IMR-90 (cell line): ENCODE measurements around the gene NUMA1. TPM values are rescaled to one million over a fixed set of nuclear protein-coding genes. Genes with fewer than 3 reads are reported as not detected.
A peak's percentile ranks its signal among the peaks of the same experiment; 100 is the strongest.

Source experiments
- ATAC-seq: fragments of 200-7000 bp; cut with Tn5 transposase; 2 replicates; pipeline ENCODE4 v1.9.1; 2020; ENCODE audit warnings: low read depth, mild to moderate bottlenecking, moderate library complexity
- BruUV-seq: library from RNA; stranded (reverse); fragments of 400-500 nt; replicated peaks from 2 replicates; lab custom pipeline; 2021; lab: Mats Ljungman, UMichigan
- CTCF ChIA-PET: fragments of 300-600 bp; formaldehyde crosslinking; extraction: SDS; loops from one replicate; lab custom pipeline; 2021; ENCODE audit warnings: antibody characterized with exemption; lab: Yijun Ruan, JAX
- POLR2A ChIA-PET: fragments of 300-600 bp; sonication (Branson Sonifier 250); formaldehyde crosslinking; loops from one replicate; lab custom pipeline; 2022; ENCODE audit warnings: antibody characterized with exemption; ENCODE audit not compliant: unreplicated experiment; lab: Charles Lee
- DNase-seq: peaks from one replicate; pipeline ENCODE4 v3.0.0; 2013
- H2AFZ ChIP-seq: replicated peaks from 2 replicates; pipeline ENCODE3; 2013; ENCODE audit warnings: low read length, mild to moderate bottlenecking; ENCODE audit not compliant: poor library complexity
- H2AK5ac ChIP-seq: 2 replicates; pipeline ENCODE4 v1.6.1; 2013; ENCODE audit warnings: low read depth, low read length, inconsistent platforms
- H2AK9ac ChIP-seq: replicated peaks from 2 replicates; pipeline ENCODE3; 2013; ENCODE audit warnings: mild to moderate bottlenecking, low read depth, low read length, moderate library complexity; ENCODE audit not compliant: poor library complexity
- H2BK120ac ChIP-seq: 2 replicates; pipeline ENCODE4 v1.6.1; 2013; ENCODE audit warnings: low read depth, low read length, inconsistent platforms
- H2BK15ac ChIP-seq: 3 replicates; pipeline ENCODE4 v1.6.1; 2013; ENCODE audit warnings: low read depth, low read length, inconsistent platforms
- H2BK20ac ChIP-seq: 2 replicates; pipeline ENCODE4 v1.6.1; 2013; ENCODE audit warnings: low read depth, mild to moderate bottlenecking, inconsistent platforms, low read length, moderate library complexity
- H2BK5ac ChIP-seq: 2 replicates; pipeline ENCODE4 v1.6.1; 2013; ENCODE audit warnings: mild to moderate bottlenecking, low read depth, low read length, inconsistent platforms; ENCODE audit not compliant: poor library complexity, severe bottlenecking
- H3K14ac ChIP-seq: replicated peaks from 2 replicates; pipeline ENCODE4 v1.6.1; 2013; ENCODE audit warnings: low read depth, low read length, inconsistent platforms
- H3K18ac ChIP-seq: 2 replicates; pipeline ENCODE4 v1.6.1; 2013; ENCODE audit warnings: low read depth, low read length, control low read depth
- H3K23ac ChIP-seq: 2 replicates; pipeline ENCODE4 v1.6.1; 2013; ENCODE audit warnings: low read depth, low read length, inconsistent platforms
- H3K27ac ChIP-seq: 2 replicates; pipeline ENCODE4 v1.5.1; 2013; ENCODE audit warnings: mild to moderate bottlenecking, control low read depth, low read length; ENCODE audit not compliant: insufficient read depth
- H3K27me3 ChIP-seq: 2 replicates; pipeline ENCODE4 v1.6.1; 2013; ENCODE audit warnings: low read length; ENCODE audit not compliant: control insufficient read depth, insufficient read depth
- H3K36me3 ChIP-seq: 2 replicates; pipeline ENCODE4 v1.6.1; 2013; ENCODE audit warnings: low read length, mixed read lengths; ENCODE audit not compliant: control insufficient read depth, insufficient read depth
- H3K4ac ChIP-seq: 2 replicates; pipeline ENCODE4 v1.6.1; 2013; ENCODE audit warnings: low read depth, low read length, inconsistent platforms
- H3K4me1 ChIP-seq: 2 replicates; pipeline ENCODE4 v1.6.1; 2013; ENCODE audit warnings: low read length, mixed read lengths; ENCODE audit not compliant: control insufficient read depth, insufficient read depth
- H3K4me2 ChIP-seq: 2 replicates; pipeline ENCODE4 v1.6.1; 2013; ENCODE audit warnings: low read depth, mild to moderate bottlenecking, control low read depth, low read length, moderate library complexity
- H3K4me3 ChIP-seq: 2 replicates; pipeline ENCODE4 v1.5.1; 2013; ENCODE audit warnings: low read depth, mild to moderate bottlenecking, control low read depth, low read length, moderate library complexity; ENCODE audit not compliant: insufficient read depth
- H3K56ac ChIP-seq: 2 replicates; pipeline ENCODE4 v1.6.1; 2013; ENCODE audit warnings: low read length, inconsistent platforms; ENCODE audit not compliant: insufficient read depth; ENCODE audit errors: extremely low read depth
- H3K79me1 ChIP-seq, 2 experiments: 2 replicates each; pipeline ENCODE4 v1.6.1; 2013; ENCODE audit warnings: low read length in 2 of 2, inconsistent platforms in 1 of 2, low read depth in 1 of 2
- H3K9ac ChIP-seq: 2 replicates; pipeline ENCODE4 v1.6.1; 2013; ENCODE audit warnings: low read depth, low read length, control low read depth
- H3K9me1 ChIP-seq: 2 replicates; pipeline ENCODE4 v1.6.1; 2013; ENCODE audit warnings: low read length, inconsistent platforms; ENCODE audit not compliant: insufficient read depth
- H3K9me3 ChIP-seq: 2 replicates; pipeline ENCODE4 v1.6.1; 2013; ENCODE audit warnings: low read length; ENCODE audit not compliant: control insufficient read depth, insufficient read depth
- H4K20me1 ChIP-seq: 2 replicates; pipeline ENCODE4 v1.6.1; 2013; ENCODE audit warnings: low read length, inconsistent platforms; ENCODE audit not compliant: insufficient read depth
- H4K5ac ChIP-seq: 2 replicates; pipeline ENCODE4 v1.6.1; 2013; ENCODE audit warnings: mild to moderate bottlenecking, low read depth, low read length, control low read depth
- H4K8ac ChIP-seq, 2 experiments: 2 replicates each; pipeline ENCODE4 v1.6.1; 2013; ENCODE audit warnings: low read depth in 2 of 2, low read length in 2 of 2, control low read depth in 1 of 2, inconsistent platforms in 1 of 2
- H4K91ac ChIP-seq: 2 replicates; pipeline ENCODE4 v1.6.1; 2013; ENCODE audit warnings: low read depth, low read length, inconsistent platforms; ENCODE audit not compliant: insufficient read depth
- CEBPB ChIP-seq: IDR thresholded peaks from 2 replicates; pipeline ENCODE4 v1.6.1; 2012; ENCODE audit warnings: low read depth, low read length, improper control_type of control experiment
- CHD1 ChIP-seq: IDR thresholded peaks from 2 replicates; pipeline ENCODE4 v1.6.1; 2012; ENCODE audit warnings: low read depth, low read length, improper control_type of control experiment
- CTCF ChIP-seq: conservative IDR thresholded peaks from 2 replicates; pipeline ENCODE4 v1.5.1; 2012; ENCODE audit warnings: mild to moderate bottlenecking, low read depth, low read length, improper control_type of control experiment
- ELK1 ChIP-seq: fragments of 150-350 bp; IDR thresholded peaks from 2 replicates; pipeline ENCODE4 v1.6.1; 2016; ENCODE audit warnings: low read depth, mild to moderate bottlenecking, low read length, moderate library complexity, borderline replicate concordance
- FOS ChIP-seq: fragments of 150-350 bp; IDR thresholded peaks from 2 replicates; pipeline ENCODE4 v1.6.1; 2016; ENCODE audit warnings: low read depth, low read length
- MAZ ChIP-seq: IDR thresholded peaks from 2 replicates; pipeline ENCODE4 v1.6.1; 2012; ENCODE audit warnings: low read depth, mild to moderate bottlenecking, low read length, improper control_type of control experiment, moderate library complexity, borderline replicate concordance
- MXI1 ChIP-seq: IDR thresholded peaks from 2 replicates; pipeline ENCODE4 v1.6.1; 2012; ENCODE audit warnings: low read depth, mild to moderate bottlenecking, low read length, moderate library complexity, borderline replicate concordance
- NFE2L2 ChIP-seq: fragments of 150-350 bp; IDR thresholded peaks from 2 replicates; pipeline ENCODE4 v1.6.1; 2016; ENCODE audit warnings: low read depth, mild to moderate bottlenecking, low read length
- RAD21 ChIP-seq: IDR thresholded peaks from 2 replicates; pipeline ENCODE4 v1.6.1; 2012; ENCODE audit warnings: low read length, improper control_type of control experiment
- RCOR1 ChIP-seq: IDR thresholded peaks from 2 replicates; pipeline ENCODE4 v1.6.1; 2012; ENCODE audit warnings: mild to moderate bottlenecking, low read length, improper control_type of control experiment; ENCODE audit not compliant: insufficient replicate concordance
- RFX5 ChIP-seq: IDR thresholded peaks from 2 replicates; pipeline ENCODE4 v1.8.0; 2012; ENCODE audit warnings: low read depth, mild to moderate bottlenecking, low read length, moderate library complexity
- SMC3 ChIP-seq: fragments of 150-350 bp; IDR thresholded peaks from 2 replicates; pipeline ENCODE4 v1.6.1; 2016; ENCODE audit warnings: low read depth, mild to moderate bottlenecking, antibody characterized with exemption, low read length, moderate library complexity
- WGBS, 2 experiments: methylation state at CpG; one replicate each; pipeline versions ENCODE4 v1.1.5 to v1.1.7; 2013; ENCODE audit warnings: missing lambda C conversion rate in 2 of 2; ENCODE audit not compliant: insufficient read length in 1 of 2; ENCODE audit errors: extremely low coverage in 2 of 2; 5-methylcytosine and 5-hydroxymethylcytosine counted together
- dilution Hi-C: fragments of 300-500 bp; cut with HindIII; formaldehyde crosslinking; loops from one replicate; pipeline ENCODE4 v1.14.3; 2018; ENCODE audit warnings: low sequenced_read_pairs; ENCODE audit not compliant: unreplicated experiment
- in situ Hi-C: fragments of 300-500 bp; cut with MboI; formaldehyde crosslinking; loops from 3 replicates; pipeline ENCODE4 v1.14.3; 2019; ENCODE audit warnings: low sequenced_read_pairs, inconsistent platforms, mixed read lengths
- intact Hi-C: fragments of 100-400 bp; cut with micrococcal nuclease; formaldehyde crosslinking; loops from 2 replicates; pipeline ENCODE4 v1.10.0; 2022
- polyA plus RNA-seq, 3 experiments: library from polyadenylated mRNA; depleted of rRNA; stranded (reverse); fragments of >200 nt; gene quantifications; 2 replicates each; pipeline ENCODE4 v1.2.3, GENCODE V29; 2012; ENCODE audit warnings: low replicate concordance in 1 of 3
- total RNA-seq: library from RNA; depleted of rRNA; stranded (reverse); fragments of >200 nt; gene quantifications from 2 replicates; pipeline ENCODE4 v1.2.3, GENCODE V29; 2012
- TF ChIP-seq, protein P1 (sequence below): fragments of 150-350 bp; IDR thresholded peaks from 2 replicates; pipeline ENCODE4 v1.6.1; 2017; ENCODE audit warnings: mild to moderate bottlenecking, antibody characterized with exemption, low read length, low read depth

NUMA1 gene
- total and polyA plus RNA-seq, 2 of the 4 experiments (the other 2 are of a cell fraction), result 61.7 to 97.0 TPM

DNA sequence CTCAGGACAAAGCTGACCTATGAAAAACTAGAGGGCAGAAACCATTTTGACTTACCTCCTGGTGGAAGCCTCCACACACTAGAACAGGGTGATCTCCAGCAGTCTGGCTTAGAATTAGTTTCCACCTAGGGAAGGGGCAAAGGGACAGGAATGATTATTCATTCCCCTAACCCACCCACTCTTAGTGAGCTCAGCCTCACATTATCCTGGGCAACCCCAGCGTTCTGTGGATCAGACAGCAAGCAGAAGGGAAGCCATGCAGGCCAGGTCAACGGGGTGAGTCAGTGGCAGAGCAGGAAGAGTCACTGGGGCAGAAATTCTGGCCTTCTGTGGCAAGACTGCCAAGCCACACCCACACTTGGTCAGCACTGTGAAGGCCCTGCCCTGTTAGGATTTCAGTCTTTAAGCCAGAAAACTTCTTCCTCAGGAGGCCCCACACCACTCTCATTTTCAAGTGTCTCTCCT lies 10.5 kb downstream of the NUMA1 start:
- H3K4me1 ChIP-seq, result peaks cover 30% of the 10 kb centered on the region
- H3K4ac ChIP-seq, result peak overlapping the region; percentile 85
- no peaks in the 10 kb centered on the region; the same call in 1 of the 2 replicates for H3K36me3 ChIP-seq
- H3K18ac ChIP-seq, result peak overlapping the region; percentile 78
- BruUV-seq, result no TSS peak
- no peak for TF ChIP-seq CHD1
- TF ChIP-seq MXI1, result no peak
- TF ChIP-seq RAD21, result no peak
- TF ChIP-seq, protein P1, sequence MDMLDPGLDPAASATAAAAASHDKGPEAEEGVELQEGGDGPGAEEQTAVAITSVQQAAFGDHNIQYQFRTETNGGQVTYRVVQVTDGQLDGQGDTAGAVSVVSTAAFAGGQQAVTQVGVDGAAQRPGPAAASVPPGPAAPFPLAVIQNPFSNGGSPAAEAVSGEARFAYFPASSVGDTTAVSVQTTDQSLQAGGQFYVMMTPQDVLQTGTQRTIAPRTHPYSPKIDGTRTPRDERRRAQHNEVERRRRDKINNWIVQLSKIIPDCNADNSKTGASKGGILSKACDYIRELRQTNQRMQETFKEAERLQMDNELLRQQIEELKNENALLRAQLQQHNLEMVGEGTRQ, result no peak
- TF ChIP-seq MAZ, result no peak
- TF ChIP-seq NFE2L2, result no peak
- no peak for TF ChIP-seq CTCF
- no peak for TF ChIP-seq RCOR1
- no peak for TF ChIP-seq RFX5
- TF ChIP-seq CEBPB, result peak; percentile 57; the same call in 1 of the 2 replicates
- no peak for TF ChIP-seq SMC3
- TF ChIP-seq FOS, result peak; percentile 71
- no peak for TF ChIP-seq ELK1
- ChIA-PET POLR2A (no interaction called here), CTCF (interaction anchor here (2.0 kb wide), 1 partner anchor 45 kb away, joined by 7 read pairs; no protein-coding TSS in a partner anchor)
- H3K4me2 ChIP-seq, result peak overlapping the region; percentile 72
- intact Hi-C loops, result no loop called here
- peak overlapping the region; percentile 53 for H2AFZ ChIP-seq
- H3K79me1 ChIP-seq, result peaks cover 35 to 67% of the 10 kb centered on the region in 2 experiments
- H3K27ac ChIP-seq, result peak overlapping the region; percentile 73
- no peak overlapping the region for H3K4me3 ChIP-seq
- H3K23ac ChIP-seq, result peak overlapping the region; percentile 50; the same call in 1 of the 2 replicates
- peak overlapping the region; percentile 3 for H2AK9ac ChIP-seq
- H2AK5ac ChIP-seq, result peak overlapping the region; percentile 97
- peak overlapping the region; percentile 26 to 92; a peak in 3 of 4 replicates for H4K8ac ChIP-seq
- H4K91ac ChIP-seq, result peak overlapping the region; percentile 79
- H3K9me1 ChIP-seq, result peaks cover 21% of the 10 kb centered on the region
- in situ Hi-C loops, result no loop called here
- DNase-seq (peak; percentile 84), ATAC-seq (peak; percentile 86)
- peak overlapping the region; percentile 83 for H3K56ac ChIP-seq
- peak overlapping the region; percentile 86 for H2BK5ac ChIP-seq
- peak overlapping the region; percentile 45; the same call in 1 of the 2 replicates for H2BK20ac ChIP-seq
- H4K20me1 ChIP-seq, result peaks cover 7% of the 10 kb centered on the region; the same call in 1 of the 2 replicates
- H2BK120ac ChIP-seq, result peak overlapping the region; percentile 75
- dilution Hi-C loops, result no loop called here
- 0% methylated on average over 1 of the region's 2 CpGs; no CpG with 5 or more reads in 1 of the 2 experiments for WGBS, 2 experiments
- peak overlapping the region; percentile 91 for H3K14ac ChIP-seq
- no peaks in the 10 kb centered on the region for H3K9me3 ChIP-seq
- H3K9ac ChIP-seq, result peak overlapping the region; percentile 60
- peak overlapping the region; percentile 85 for H4K5ac ChIP-seq
- peak overlapping the region; percentile 86 for H2BK15ac ChIP-seq
- H3K27me3 ChIP-seq, result no peaks in the 10 kb centered on the region
